ELR (cell line): ENCODE data around the gene C10orf90.

Experiments used
- DNase-seq: peaks from one replicate; pipeline ENCODE4 v3.0.0-alpha.2; 2015; ENCODE audit warnings: low read depth

C10orf90 gene

DNA sequence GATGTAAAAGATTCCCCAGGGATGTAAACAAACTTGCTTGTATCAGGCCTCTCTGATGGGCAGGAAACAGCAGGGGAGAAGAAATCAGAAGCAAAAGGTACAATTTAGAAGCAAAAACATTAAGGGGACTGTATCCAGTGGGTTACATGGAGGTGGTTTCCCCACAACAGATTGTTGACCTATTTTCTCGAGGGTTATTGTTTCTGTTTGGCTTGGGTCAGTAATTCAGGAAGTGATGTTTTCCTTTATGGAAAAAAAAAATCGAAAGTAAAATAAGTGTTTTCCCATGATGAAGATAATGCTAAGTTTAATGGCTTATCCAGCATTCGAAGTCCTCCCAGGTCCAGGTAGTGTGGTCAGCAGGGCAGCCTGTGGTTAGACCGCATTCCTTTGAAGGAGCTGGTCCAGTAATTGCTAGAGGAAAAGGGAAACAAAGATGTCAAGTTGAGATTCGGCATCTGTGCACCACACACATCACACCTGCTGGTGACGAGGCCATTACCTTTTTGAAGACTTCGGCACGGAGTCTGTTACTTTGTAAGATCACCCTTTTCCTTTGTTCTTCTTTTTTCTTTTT, 244.9 kb downstream of the C10orf90 start:
- no peak for DNase-seq

GRCh38 chr10:126425032-126425431, 245.5 kb downstream of the C10orf90 start:
- no peak for DNase-seq

DNA sequence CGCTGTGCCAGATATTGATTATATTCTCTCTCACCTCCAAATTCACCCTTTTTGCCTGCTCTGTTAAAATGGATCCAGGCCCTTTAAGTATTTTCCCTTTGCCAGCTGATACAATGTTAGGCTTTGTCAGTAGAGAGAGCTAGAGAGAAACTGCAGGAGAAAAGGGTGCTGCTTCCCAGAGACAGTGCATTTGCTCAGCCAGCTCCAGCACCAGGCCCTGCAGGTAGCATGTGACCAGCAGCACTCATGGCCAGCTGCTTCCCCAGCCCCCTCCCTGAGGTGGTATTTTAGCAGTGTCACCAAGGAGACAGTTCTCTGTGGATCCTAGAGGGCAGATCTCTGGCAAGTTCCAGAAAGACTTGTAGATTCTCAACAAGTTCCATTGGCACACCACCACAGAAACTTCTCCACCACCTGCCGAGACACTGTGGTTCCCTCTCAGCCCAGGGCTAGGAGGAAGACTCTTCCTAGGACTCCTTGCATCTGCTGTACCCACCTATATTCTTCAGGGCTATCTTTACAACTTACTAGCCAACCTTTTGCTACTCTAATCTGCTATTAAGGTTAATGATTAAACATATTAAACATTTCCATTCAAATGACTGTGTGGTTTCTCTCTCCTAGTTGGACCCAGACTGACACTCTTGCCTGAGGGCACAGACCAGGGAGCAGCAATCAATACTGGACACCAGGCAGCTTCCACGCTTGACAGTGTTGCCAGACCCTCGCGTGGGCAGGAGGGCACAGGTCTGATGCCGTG, 246.6 kb downstream of the C10orf90 start:
- DNase-seq, result no peak

- DNase-seq, result peak; percentile 55
These were observed 247.9 kb downstream of the C10orf90 start for GRCh38 chr10:126422567-126422966.

DNA sequence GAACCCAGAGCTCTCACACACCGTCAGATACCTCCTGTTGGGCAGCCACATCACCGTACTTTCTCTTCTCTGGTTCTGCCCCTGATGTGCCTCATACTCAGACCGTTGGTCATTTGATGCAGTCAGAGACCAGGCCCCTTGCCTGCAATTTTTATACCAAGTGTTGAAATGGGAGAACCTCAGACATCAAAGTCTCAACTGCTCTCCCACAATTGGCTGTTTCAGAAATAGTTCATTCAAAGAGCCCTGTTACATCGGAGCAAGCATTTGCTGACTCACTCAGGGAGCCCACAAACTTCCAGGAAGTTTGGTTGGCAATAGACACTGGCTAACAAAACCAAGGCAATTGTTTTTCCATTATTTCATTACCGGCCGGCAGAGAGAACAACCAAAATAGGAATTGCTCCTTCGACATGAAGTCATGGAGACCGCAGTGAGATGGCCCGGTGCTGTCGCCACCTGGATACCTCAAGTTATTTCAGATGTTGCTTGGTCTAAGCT, 248.7 kb downstream of the C10orf90 start:
- DNase-seq, result peak; percentile 90

DNA sequence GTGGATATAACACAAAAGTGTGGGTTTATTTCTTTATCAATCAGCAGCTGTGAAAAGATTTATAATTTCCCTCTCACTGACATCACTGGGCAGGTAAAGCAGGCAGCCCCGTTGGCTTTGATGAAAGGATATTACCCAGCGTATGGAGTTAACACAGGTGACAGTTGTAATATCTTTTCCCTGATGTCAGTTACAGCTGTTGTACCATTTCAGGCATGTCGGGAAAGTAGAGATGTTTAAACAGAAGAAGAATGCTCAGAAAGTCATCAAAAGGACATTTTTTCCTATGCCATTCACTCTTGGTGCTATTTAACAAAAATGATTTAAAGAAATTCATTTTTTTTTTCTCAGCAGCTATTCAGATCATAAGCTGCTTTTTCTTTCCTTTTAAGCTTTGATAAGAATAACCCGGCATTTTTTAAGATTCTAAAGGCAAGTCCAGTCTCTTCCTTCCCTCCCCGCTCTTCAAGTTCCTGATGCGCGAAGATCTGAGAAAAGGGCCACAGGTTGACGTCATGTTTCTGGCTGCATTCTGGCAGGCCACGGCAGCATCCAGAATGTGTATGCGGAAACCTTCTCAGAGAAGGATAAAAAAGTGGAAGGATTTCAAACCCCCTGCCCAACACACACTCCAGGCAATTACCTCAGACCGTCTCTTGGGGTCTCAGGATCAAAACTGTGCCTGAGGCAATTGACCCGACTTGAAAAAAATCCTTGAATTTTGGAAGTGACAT, 249.8 kb downstream of the C10orf90 start:
- DNase-seq, result no peak

- no peak for DNase-seq
These were observed 253.2 kb downstream of the C10orf90 start for GRCh38 chr10:126417220-126417825.

- DNase-seq, result no peak
These were observed 260.7 kb downstream of the C10orf90 start for GRCh38 chr10:126409821-126410220.

DNA sequence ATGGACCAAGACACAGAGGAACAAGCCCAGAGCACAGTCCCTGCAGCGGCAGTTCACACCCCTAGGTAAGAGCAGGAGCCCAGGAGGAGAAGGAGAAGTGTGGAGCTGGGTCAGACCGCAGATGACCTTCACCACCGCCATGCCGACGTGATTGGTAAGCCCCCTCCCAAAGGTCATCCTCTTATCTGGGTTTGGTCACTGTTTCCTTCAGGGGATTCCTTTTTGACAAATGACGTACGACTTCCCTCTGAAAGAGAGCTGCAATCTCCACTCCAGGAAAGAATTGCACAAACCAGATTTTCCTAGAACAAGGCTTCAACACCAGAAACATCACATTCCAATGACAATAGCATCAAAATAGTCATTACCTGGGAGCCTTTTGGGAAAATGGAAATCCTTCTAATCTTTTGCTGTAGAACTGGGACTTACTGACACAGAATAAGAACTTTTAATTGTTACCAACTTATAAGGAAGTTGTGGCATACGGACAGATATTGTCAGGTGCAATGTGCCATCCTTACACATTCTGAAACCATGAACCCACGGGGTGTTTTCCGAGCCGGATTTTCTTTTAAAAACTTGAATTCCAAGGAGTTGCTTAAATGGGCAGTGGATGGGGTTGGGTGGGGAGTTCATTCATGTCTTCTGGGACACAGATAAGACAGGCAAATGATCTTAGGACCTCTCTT, 261.4 kb downstream of the C10orf90 start:
- no peak for DNase-seq

DNA sequence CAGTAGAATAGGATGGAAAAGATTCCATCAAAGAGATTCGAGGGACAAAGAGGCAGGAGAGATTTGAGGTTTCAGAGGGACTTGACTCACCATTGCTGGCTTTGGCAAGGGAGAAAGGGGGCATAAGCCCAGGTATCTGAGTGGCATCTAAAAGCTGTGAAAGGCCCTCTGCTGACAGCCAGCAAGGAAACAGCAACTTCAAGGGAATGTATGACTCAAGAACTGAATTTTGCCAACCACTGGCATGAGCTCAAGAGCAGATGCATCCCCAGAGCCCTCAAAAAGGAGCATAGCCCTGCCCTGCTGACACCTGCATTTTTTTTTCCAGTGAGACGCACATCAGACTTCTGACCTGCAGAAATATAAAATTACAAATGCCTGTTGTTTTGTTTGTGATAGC, 262.7 kb downstream of the C10orf90 start:
- DNase-seq, result peak; percentile 20

GRCh38 chr10:126405239-126405775, 265.2 kb downstream of the C10orf90 start:
- no peak for DNase-seq

GRCh38 chr10:126402721-126403695, 267.5 kb downstream of the C10orf90 start:
- no peak for DNase-seq

GRCh38 chr10:126400641-126401040, 269.9 kb downstream of the C10orf90 start:
- DNase-seq, result no peak

DNA sequence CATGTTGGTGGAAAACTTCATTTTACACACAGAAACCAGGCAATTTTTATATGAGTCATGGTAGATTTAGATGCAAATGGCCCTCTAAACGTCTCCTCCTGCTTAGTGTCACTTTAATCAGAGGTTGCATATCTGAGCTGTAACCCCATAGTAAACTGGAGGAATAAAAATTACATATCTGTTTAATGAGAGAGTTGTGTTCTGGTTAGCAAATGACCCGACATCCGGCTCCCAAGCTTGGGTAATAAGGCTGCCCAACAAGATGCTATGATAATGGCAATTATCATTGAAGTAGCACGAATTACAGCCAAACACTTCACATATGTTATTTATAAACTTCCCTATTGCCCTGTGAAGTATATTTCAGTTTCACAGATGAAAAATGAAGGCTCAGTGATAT, 271.6 kb downstream of the C10orf90 start:
- peak; percentile 27 for DNase-seq

GRCh38 chr10:126398383-126398743, 272.1 kb downstream of the C10orf90 start:
- no peak for DNase-seq

DNA sequence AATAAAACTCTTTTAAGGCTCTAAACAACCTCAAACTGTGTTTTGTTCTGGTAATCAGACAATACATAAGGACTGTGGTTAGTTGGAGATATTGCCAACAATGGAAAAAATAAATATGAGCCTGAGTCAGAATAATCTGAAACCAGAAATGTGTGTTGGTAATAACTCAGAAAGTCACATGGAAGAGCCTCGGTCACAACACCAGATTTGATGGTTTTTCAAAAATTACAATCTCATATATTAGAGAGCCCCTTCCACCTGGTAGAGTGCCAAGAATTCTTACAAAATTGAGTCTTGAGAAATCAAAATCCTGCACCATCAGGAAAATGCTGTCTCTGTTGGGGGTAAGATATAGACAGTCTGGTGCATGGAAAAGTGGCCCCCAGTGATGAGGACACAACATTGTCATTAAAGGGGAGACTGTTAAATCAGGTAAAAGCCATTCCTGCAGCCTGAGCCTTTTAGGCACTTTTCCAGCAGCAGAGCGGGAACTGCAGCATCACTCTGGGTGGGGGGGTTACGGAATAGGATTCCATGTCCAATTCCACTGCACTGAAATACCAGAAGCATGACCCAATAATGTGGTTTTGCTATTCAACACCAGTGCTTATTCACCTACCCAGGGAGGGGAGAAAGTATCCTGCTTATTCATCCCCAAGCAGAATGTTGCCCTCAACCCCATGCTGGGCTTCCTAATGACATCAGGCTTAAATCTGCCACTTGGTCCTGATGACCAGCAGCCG, 272.7 kb downstream of the C10orf90 start:
- DNase-seq, result peak; percentile 98

DNA sequence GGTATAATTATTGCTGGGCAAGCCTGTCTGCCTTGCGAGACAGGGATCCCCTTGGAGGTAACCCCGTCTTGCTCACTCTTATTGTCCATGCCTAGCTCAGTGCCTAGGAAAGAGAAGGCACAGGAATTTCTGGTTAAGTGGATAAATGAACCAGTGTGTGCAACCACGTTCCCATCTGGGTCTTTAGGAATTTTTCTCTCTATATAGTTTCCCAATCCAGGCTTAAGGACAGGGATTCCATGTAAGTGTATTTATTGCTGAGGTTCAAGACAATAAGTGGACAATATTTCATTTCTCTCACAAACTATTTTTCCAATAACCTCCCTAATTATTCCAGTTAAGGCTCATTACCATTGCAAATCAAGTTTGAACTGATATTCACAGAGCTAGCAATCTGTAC, 273.3 kb downstream of the C10orf90 start:
- DNase-seq, result no peak

GRCh38 chr10:126394948-126395347, 275.5 kb downstream of the C10orf90 start:
- DNase-seq, result no peak

GRCh38 chr10:126393076-126393475, 277.4 kb downstream of the C10orf90 start:
- no peak for DNase-seq

- no peak for DNase-seq
These were observed 278.0 kb downstream of the C10orf90 start for GRCh38 chr10:126392469-126392868.
